Kidney (tissue), 14 donors: ENCODE results near the gene FAM131A. TPM values are rescaled to one million over a fixed set of nuclear protein-coding genes. Genes with fewer than 3 reads are reported as not detected.

Experiments used
- DNase-seq, 5 donors: peaks; one replicate each; pipeline ENCODE4 v3.0.0-alpha.2; 2013 to 2020
- FAIRE-seq: peaks from 2 replicates; lab custom pipeline; 2012; peaks lifted over from hg19 to GRCh38; lab: Jason Lieb, UNC
- H3K27ac ChIP-seq, 2 donors: one replicate each; pipeline ENCODE4 v1.7.0; 2013; ENCODE audit warnings: low read depth in 2 of 2, low read length in 2 of 2, inconsistent platforms in 1 of 2
- H3K27me3 ChIP-seq: one replicate; pipeline ENCODE4 v1.7.1; 2013; ENCODE audit warnings: low read length, inconsistent platforms; ENCODE audit not compliant: control insufficient read depth, insufficient read depth
- H3K36me3 ChIP-seq, 3 donors: one replicate each; pipeline versions ENCODE4 v1.7.0 to v1.7.1; 2013; ENCODE audit warnings: low read length in 3 of 3, control low read depth in 1 of 3, inconsistent platforms in 1 of 3; ENCODE audit not compliant: insufficient read depth in 3 of 3, control insufficient read depth in 2 of 3
- H3K4me1 ChIP-seq, 3 donors: one replicate each; pipeline versions ENCODE4 v1.7.0 to v1.7.1; 2013; ENCODE audit warnings: low read length in 3 of 3, inconsistent platforms in 1 of 3, low read depth in 1 of 3; ENCODE audit not compliant: control insufficient read depth in 2 of 3, insufficient read depth in 2 of 3
- H3K4me3 ChIP-seq, 3 donors: one replicate each; pipeline versions ENCODE4 v1.7.0 to v1.8.1; 2013; ENCODE audit warnings: low read length in 3 of 3, control low read depth in 1 of 3, inconsistent platforms in 1 of 3
- H3K9ac ChIP-seq, 3 donors: one replicate each; pipeline versions ENCODE4 v1.7.0 to v1.7.1; 2013; ENCODE audit warnings: low read length in 3 of 3, control low read depth in 1 of 3, inconsistent platforms in 1 of 3
- H3K9me3 ChIP-seq, 3 donors: one replicate each; pipeline versions ENCODE4 v1.7.0 to v1.7.1; 2013; ENCODE audit warnings: low read length in 3 of 3, control low read depth in 1 of 3, inconsistent platforms in 1 of 3; ENCODE audit not compliant: control insufficient read depth in 2 of 3, insufficient read depth in 1 of 3
- CTCF ChIP-seq: IDR thresholded peaks from 3 replicates; pipeline ENCODE4 v1.5.1; 2012; ENCODE audit warnings: mild to moderate bottlenecking, moderate library complexity, borderline replicate concordance; ENCODE audit not compliant: insufficient read depth; ENCODE audit errors: extremely low read depth
- intact Hi-C: fragments of 100-400 bp; cut with DNase I; formaldehyde crosslinking; loops from one replicate; pipeline ENCODE4 v1.11.1; 2022
- polyA plus RNA-seq: library from polyadenylated mRNA; stranded (reverse); fragments of 350-450 nt; fragmentation: Illumina TruSeq; extraction: RNeasy Lipid Tissue Mini Kit (QIAGEN cat#74804); gene quantifications from one replicate; pipeline ENCODE4 v1.2.3, GENCODE V29; 2014; ENCODE audit warnings: low read depth, low replicate concordance; ENCODE audit not compliant: insufficient read depth
- total RNA-seq: library from RNA; stranded (reverse); fragmentation: NEBNext Ultra II Directional; extraction: Animal tissue kit (Norgen Biotek cat#: 25700); gene quantifications from one replicate; pipeline ENCODE4 v1.2.1, GENCODE V29; 2021
- donor health status: control.
- donor health status: control.
- donor health status: control.
- donor health status: control.
- donor health status: control.
- donor health status: DM: yes; HTN: yes; CAD: no.
- donor health status: Normal renal cell carcinoma (clear cell type).

The FAM131A gene
- total and polyA plus RNA-seq, 2 donors from 2014 or later = 14.0 to 20.1 TPM

- intact Hi-C loops = no loop called here
- DNase-seq (no peak), FAIRE-seq (no peak)
- H3K4me3 ChIP-seq = no peak overlapping the region
- H3K27me3 ChIP-seq = no peaks in the 10 kb centered on the region
- H3K4me1 ChIP-seq = peaks cover 0 to 4% (median 4%) of the 10 kb centered on the region in 3 donors
- no peak for TF ChIP-seq CTCF
- no peak overlapping the region for H3K9ac ChIP-seq
- H3K9me3 ChIP-seq = no peaks in the 10 kb centered on the region
- no peak overlapping the region for H3K27ac ChIP-seq
- peaks cover 2 to 6% (median 6%) of the 10 kb centered on the region in 3 donors for H3K36me3 ChIP-seq
Measured at GRCh38 chr3:184344579-184345316, 7.3 kb downstream of the FAM131A start.

GRCh38 chr3:184345317-184346144 lies 8.1 kb downstream of the FAM131A start:
- no peak overlapping the region for H3K9ac ChIP-seq
- peaks cover 0 to 8% (median 4%) of the 10 kb centered on the region in 3 donors for H3K4me1 ChIP-seq
- no peak for FAIRE-seq
- no peaks in the 10 kb centered on the region for H3K9me3 ChIP-seq
- H3K27me3 ChIP-seq = no peaks in the 10 kb centered on the region
- H3K36me3 ChIP-seq = peaks cover 2 to 6% (median 6%) of the 10 kb centered on the region in 3 donors
- peak; percentile 41 for TF ChIP-seq CTCF
- no peak overlapping the region for H3K4me3 ChIP-seq
- peak; percentile 72 to 93 (median 86) for DNase-seq
- intact Hi-C loops = no loop called here
- peak overlapping the region in 1 of 2 donors; percentile 48 for H3K27ac ChIP-seq

- DNase-seq (peak in 1 of 5 donors; percentile 72), FAIRE-seq (no peak)
- H3K36me3 ChIP-seq = peaks cover 2 to 6% (median 6%) of the 10 kb centered on the region in 3 donors
- peaks cover 0 to 8% (median 4%) of the 10 kb centered on the region in 3 donors for H3K4me1 ChIP-seq
- intact Hi-C loops = no loop called here
- no peak overlapping the region for H3K9ac ChIP-seq
- no peak for TF ChIP-seq CTCF
- H3K4me3 ChIP-seq = no peak overlapping the region
- no peaks in the 10 kb centered on the region for H3K27me3 ChIP-seq
- H3K9me3 ChIP-seq = no peaks in the 10 kb centered on the region
- H3K27ac ChIP-seq = no peak overlapping the region
Measured at GRCh38 chr3:184346480-184347190, 9.2 kb downstream of the FAM131A start.
